ENCODE results near the gene PSENEN.
"Not testable (repeated sequence)": the region's sequence is repeated elsewhere in the genome, so short reads cannot be mapped to it uniquely, and the experiment has no call there.

The PSENEN gene

GRCh38 chr19:35751839-35752745 is 6.6 kb downstream of the PSENEN start:
- DNase-seq (ENCODE audit: low read depth) = no peak

- DNase-seq (ENCODE audit: low read depth) = no peak
Measured at GRCh38 chr19:35752746-35753350, 7.4 kb downstream of the PSENEN start.

GRCh38 chr19:35753634-35754369 is 8.4 kb downstream of the PSENEN start:
- DNase-seq (ENCODE audit: low read depth) = no peak

GRCh38 chr19:35754370-35755130 is 9.1 kb downstream of the PSENEN start:
- no peak for DNase-seq (ENCODE audit: low read depth)

- no peak for DNase-seq (ENCODE audit: low read depth)
Measured at GRCh38 chr19:35755131-35755549, 9.7 kb downstream of the PSENEN start.

GRCh38 chr19:35755550-35756376 is 10.3 kb downstream of the PSENEN start:
- DNase-seq (ENCODE audit: low read depth) = peak; percentile 40

GRCh38 chr19:35756377-35757230 is 11.2 kb downstream of the PSENEN start, which contains the start of gene HSPB6:
HSPB6 (minus strand) TSS chr19:35757029; CDS start chr19:35757008, 21 bp downstream.
- no peak for DNase-seq (ENCODE audit: low read depth)

DNA sequence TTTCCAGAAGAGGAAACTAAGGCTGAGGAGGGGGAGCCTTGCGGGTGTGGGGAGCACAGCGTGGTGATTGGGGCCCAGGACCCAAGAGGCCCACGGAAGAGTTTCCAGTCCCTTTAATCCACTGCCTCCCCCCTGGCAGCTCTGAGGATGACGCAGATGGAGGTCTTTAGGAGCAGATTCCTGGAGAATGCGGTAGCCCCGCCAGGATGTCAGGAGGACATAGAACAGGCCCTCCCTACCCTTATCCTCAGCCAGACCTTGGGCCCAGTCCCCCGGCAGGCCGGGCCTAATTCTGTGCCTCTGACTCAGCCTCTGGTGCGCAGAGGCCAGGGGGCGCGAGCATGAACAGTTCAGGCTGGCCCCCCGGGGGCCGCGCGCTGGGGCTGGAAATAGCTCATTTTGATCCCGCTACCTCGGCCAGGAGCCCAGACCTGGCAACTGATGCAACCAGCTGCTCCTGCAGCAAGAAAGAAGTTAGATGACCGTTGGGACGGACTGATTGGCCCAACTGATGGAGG is 11.8 kb downstream of the PSENEN start:
- no peak for DNase-seq (ENCODE audit: low read depth)

GRCh38 chr19:35757749-35758608 is 12.5 kb downstream of the PSENEN start, which contains the start of gene PROSER3:
PROSER3 (plus strand) TSS chr19:35758176; CDS start chr19:35758216, 40 bp downstream.
- peak; percentile 97 for DNase-seq (ENCODE audit: low read depth)

- no peak for DNase-seq (ENCODE audit: low read depth)
Measured at GRCh38 chr19:35759697-35760096, 14.2 kb downstream of the PSENEN start.

GRCh38 chr19:35760711-35761349 is 15.4 kb downstream of the PSENEN start:
- DNase-seq (ENCODE audit: low read depth) = no peak

- DNase-seq (ENCODE audit: low read depth) = no peak
Measured at GRCh38 chr19:35764432-35765315, 19.2 kb downstream of the PSENEN start.

GRCh38 chr19:35766571-35767104 is 21.2 kb downstream of the PSENEN start:
- DNase-seq (ENCODE audit: low read depth) = no peak

DNA sequence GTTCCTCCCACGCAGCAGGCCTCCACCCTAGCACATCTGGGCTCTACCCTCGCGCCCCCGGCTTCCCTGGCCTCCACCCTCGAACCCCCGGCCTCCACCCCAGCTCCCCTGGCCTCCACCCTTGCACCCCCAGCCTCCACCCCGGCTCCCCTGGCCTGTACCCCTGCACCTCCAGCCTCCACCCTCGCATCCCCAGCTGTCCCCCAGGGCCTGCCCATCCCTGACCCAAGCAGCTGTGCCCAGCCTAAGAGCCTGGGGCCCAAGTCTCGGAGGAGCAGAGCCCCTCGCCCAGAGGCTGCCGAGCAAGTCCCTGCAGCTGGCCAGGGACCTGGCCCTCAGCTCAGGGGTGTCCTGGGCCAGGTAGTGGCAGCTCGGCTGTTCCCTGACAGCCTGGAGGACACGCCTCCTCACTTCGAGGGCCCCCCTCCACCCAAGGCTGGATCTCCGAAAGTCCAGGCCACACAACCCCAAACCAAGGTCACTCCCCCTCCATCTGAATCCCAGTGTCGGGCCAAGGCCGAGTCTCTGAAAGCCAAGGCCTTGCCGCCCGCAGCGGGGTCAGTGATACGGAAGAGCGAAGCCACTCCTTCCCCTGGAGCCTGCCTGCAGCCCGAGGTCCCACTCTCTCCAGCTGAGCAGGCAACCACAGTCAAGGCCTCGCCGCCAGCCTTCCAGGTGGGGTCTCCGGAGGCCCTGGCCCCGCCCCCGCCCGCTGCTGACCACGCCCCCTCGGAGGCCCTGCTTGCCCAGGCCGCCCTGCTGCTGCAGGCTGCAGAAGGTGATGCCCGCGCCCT is 22.0 kb downstream of the PSENEN start:
- no peak for DNase-seq (ENCODE audit: low read depth)

DNA sequence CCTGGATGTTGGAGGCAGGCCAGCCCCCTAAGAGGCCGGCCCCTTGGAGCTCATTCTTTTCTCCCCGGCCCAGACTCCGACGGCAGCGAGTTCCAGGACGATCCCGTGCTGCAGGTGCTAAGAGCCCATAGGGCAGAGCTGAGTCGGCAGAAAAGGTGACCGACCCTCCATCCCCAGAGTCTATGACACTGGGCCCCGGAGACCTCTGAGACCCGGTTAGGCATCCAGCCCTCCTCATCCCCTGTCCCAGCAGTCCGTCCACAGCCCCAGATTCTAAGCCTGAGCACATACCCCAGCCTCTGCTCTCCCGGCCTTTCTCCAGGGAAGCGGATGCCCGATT is 22.6 kb downstream of the PSENEN start:
- DNase-seq (ENCODE audit: low read depth) = no peak

DNA sequence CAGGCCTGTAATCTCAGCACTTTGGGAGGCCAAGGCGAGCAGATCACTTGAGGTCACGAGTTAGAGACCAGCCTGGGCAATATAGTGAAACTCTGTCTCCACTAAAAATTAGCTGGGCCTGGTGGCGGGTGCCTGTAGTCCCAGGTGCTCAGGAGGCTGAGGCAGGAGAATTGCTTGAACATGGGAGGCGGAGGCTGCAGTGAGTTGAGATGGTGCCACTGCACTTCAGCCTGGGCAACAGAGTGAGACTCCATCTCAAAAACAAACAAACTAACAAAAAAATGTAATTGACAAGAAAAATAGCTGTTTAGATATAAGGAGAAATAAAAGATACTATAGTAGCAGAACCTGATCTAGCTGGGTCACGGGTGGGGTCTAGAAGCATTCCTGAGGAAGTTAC is 26.9 kb downstream of the PSENEN start:
- DNase-seq (ENCODE audit: low read depth) = not testable (repeated sequence)

Measured in T follicular helper cell (primary cell).